Endothelial cell (in vitro differentiated cells): ENCODE results near the gene VPS4A. TPM values are rescaled to one million over a fixed set of nuclear protein-coding genes. Genes with fewer than 3 reads are reported as not detected.

ENCODE experiments used
- DNase-seq: peaks from one replicate; pipeline ENCODE4 v3.0.0; 2021; ENCODE audit warnings: low spot score
- H3K27ac Mint-ChIP-seq: one replicate; pipeline ENCODE4 v1.8.0; 2021; ENCODE audit warnings: mixed read lengths, inconsistent platforms; ENCODE audit not compliant: unreplicated experiment
- H3K27me3 Mint-ChIP-seq: one replicate; pipeline ENCODE4 v1.8.0; 2021; ENCODE audit warnings: mild to moderate bottlenecking, moderate library complexity, mixed read lengths, inconsistent platforms; ENCODE audit not compliant: unreplicated experiment
- H3K36me3 Mint-ChIP-seq: one replicate; pipeline ENCODE4 v1.8.0; 2021; ENCODE audit warnings: mild to moderate bottlenecking, low read depth, mixed read lengths, inconsistent platforms; ENCODE audit not compliant: unreplicated experiment
- H3K4me1 Mint-ChIP-seq: one replicate; pipeline ENCODE4 v1.8.0; 2021; ENCODE audit warnings: mild to moderate bottlenecking, mixed read lengths, inconsistent platforms; ENCODE audit not compliant: unreplicated experiment
- H3K4me3 Mint-ChIP-seq: one replicate; pipeline ENCODE4 v1.8.0; 2021; ENCODE audit warnings: mild to moderate bottlenecking, mixed read lengths, inconsistent platforms; ENCODE audit not compliant: unreplicated experiment
- H3K9me3 Mint-ChIP-seq: one replicate; pipeline ENCODE4 v1.8.0; 2021; ENCODE audit warnings: mixed read lengths, inconsistent platforms; ENCODE audit not compliant: unreplicated experiment
- total RNA-seq: library from RNA; stranded (reverse); fragmentation: NEBNext Ultra II Directional; extraction: Animal tissue kit (Norgen Biotek cat#: 25700); gene quantifications from one replicate; pipeline ENCODE4 v1.2.1, GENCODE V29; 2021; ENCODE audit not compliant: unreplicated experiment
- TF ChIP-seq, protein P1 (sequence below): fragments of 200-600 bp; sonication (generic); IDR thresholded peaks from one replicate; pipeline ENCODE4 v1.5.0; 2021; ENCODE audit warnings: antibody characterized with exemption; ENCODE audit not compliant: unreplicated experiment

VPS4A gene
- total RNA-seq, 1 donor from 2014 or later: 36.3 TPM

DNA sequence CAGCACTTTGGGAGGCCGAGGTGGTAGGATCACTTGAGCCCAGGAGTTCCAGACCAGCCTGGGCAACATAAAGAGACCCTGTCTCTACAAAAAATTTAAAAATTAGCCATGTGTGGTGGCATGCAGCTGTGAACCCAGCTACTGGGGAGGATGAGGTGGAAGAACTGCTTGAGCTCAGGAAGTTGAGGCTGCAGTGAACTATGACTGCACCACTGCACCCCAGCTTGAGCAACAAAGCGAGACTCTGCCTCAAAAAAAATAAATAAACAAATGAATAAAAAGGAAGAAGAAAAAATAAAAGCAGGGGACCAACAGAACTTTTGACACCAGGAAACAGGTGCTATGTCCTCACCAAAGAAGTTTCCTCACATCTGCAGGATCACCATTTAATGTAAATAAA is 60.4 kb downstream of the VPS4A start:
- Mint-ChIP-seq H3K36me3 (peaks cover 26% of the 10 kb centered on the region), H3K27ac (no peak overlapping the region)

DNA sequence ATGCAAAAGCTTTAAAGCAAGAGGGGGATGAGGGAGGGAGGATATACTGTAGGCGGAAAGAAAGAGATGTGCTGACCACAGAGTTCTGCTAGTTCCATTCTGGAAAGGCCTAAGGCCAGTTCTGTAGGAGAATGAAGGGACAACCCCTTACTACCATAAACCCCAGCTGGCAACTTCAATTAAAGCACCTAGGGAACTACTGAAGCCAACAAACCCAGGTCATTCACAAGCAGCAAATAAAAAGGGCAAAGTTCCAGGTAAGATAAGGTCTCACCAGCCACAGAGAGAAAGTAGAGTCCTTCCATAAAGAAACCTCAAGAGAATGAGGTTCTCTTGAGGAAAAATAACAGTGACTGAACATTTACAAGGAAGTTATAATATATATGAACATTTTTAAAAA is 61.9 kb downstream of the VPS4A start:
- no peak overlapping the region for H3K4me3 Mint-ChIP-seq
- peaks cover 3% of the 10 kb centered on the region for H3K27me3 Mint-ChIP-seq
- peak overlapping the region; percentile 26 for H3K27ac Mint-ChIP-seq
- no peak for DNase-seq
- H3K36me3 Mint-ChIP-seq: peaks cover 22% of the 10 kb centered on the region
- H3K4me1 Mint-ChIP-seq: peaks cover 41% of the 10 kb centered on the region
- H3K9me3 Mint-ChIP-seq: no peaks in the 10 kb centered on the region
- TF ChIP-seq, protein P1, sequence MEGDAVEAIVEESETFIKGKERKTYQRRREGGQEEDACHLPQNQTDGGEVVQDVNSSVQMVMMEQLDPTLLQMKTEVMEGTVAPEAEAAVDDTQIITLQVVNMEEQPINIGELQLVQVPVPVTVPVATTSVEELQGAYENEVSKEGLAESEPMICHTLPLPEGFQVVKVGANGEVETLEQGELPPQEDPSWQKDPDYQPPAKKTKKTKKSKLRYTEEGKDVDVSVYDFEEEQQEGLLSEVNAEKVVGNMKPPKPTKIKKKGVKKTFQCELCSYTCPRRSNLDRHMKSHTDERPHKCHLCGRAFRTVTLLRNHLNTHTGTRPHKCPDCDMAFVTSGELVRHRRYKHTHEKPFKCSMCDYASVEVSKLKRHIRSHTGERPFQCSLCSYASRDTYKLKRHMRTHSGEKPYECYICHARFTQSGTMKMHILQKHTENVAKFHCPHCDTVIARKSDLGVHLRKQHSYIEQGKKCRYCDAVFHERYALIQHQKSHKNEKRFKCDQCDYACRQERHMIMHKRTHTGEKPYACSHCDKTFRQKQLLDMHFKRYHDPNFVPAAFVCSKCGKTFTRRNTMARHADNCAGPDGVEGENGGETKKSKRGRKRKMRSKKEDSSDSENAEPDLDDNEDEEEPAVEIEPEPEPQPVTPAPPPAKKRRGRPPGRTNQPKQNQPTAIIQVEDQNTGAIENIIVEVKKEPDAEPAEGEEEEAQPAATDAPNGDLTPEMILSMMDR: no peak

More for the DNA sequence above, 60.4 kb downstream of the VPS4A start:
- Mint-ChIP-seq H3K27me3 (peaks cover 3% of the 10 kb centered on the region), H3K4me3 (no peak overlapping the region), H3K9me3 (no peaks in the 10 kb centered on the region), H3K4me1 (peaks cover 55% of the 10 kb centered on the region)
- no peak for DNase-seq
- TF ChIP-seq, protein P1: no peak

Other genes starting within 250 kb of the VPS4A start
- gene HAS3, start 205.7 kb upstream of the VPS4A start, total RNA-seq: 2.7 TPM
- gene CHTF8, start 178.8 kb upstream of the VPS4A start, total RNA-seq: 169 TPM
- 39.3 TPM for gene UTP4, start 178.7 kb upstream of the VPS4A start, total RNA-seq
- 16.8 TPM for gene SNTB2, start 124.2 kb upstream of the VPS4A start, total RNA-seq
- 11.4 TPM for gene PDF, start 19.2 kb downstream of the VPS4A start, total RNA-seq
- gene COG8, start 28.2 kb downstream of the VPS4A start, total RNA-seq: 33.1 TPM
- gene NIP7, start 28.4 kb downstream of the VPS4A start, total RNA-seq: 34.4 TPM
- 1.2 TPM for gene TMED6, start 40.4 kb downstream of the VPS4A start, total RNA-seq
- 39.4 TPM for gene TERF2, start 74.7 kb downstream of the VPS4A start, total RNA-seq
- gene CYB5B, start 113.3 kb downstream of the VPS4A start, total RNA-seq: 120 TPM